GM23338 (cell line): ENCODE data around the gene LANCL3. TPM values are rescaled to one million over a fixed set of nuclear protein-coding genes. Genes with fewer than 3 reads are reported as not detected.

Experiments
- ATAC-seq: fragments of 200-7000 bp; cut with Tn5 transposase; 3 replicates; pipeline ENCODE4 v1.9.1; 2020
- DNase-seq: peaks from one replicate; pipeline ENCODE4 v3.0.0-alpha.2; 2015; ENCODE audit warnings: low spot score
- H2AFZ ChIP-seq: fragments of 200-600 bp; sonication (generic); 2 replicates; pipeline ENCODE4 v1.8.0; 2016; ENCODE audit warnings: antibody characterized with exemption, mild to moderate bottlenecking, moderate library complexity
- H3F3A ChIP-seq: fragments of 200-600 bp; sonication (generic); replicated peaks from 2 replicates; pipeline ENCODE4 v1.8.0; 2017; ENCODE audit warnings: antibody characterized with exemption, mixed run types, low read depth
- H3K27ac ChIP-seq: fragments of 200-600 bp; sonication (generic); 2 replicates; pipeline ENCODE4 v1.6.1; 2016; ENCODE audit warnings: low read depth
- H3K27me3 ChIP-seq: fragments of 200-600 bp; sonication (generic); 2 replicates; pipeline ENCODE4 v1.8.0; 2016; ENCODE audit warnings: mild to moderate bottlenecking, mixed run types, moderate library complexity; ENCODE audit not compliant: insufficient read depth
- H3K36me3 ChIP-seq: fragments of 200-600 bp; sonication (generic); 2 replicates; pipeline ENCODE4 v1.8.0; 2016; ENCODE audit warnings: mild to moderate bottlenecking; ENCODE audit not compliant: insufficient read depth
- H3K4me1 ChIP-seq: fragments of 200-600 bp; sonication (generic); 2 replicates; pipeline ENCODE4 v1.8.0; 2016; ENCODE audit warnings: mild to moderate bottlenecking, moderate library complexity; ENCODE audit not compliant: insufficient read depth
- H3K4me2 ChIP-seq: fragments of 200-600 bp; sonication (generic); 2 replicates; pipeline ENCODE4 v1.7.1; 2017; ENCODE audit warnings: mixed run types
- H3K4me3 ChIP-seq: fragments of 200-600 bp; sonication (generic); 2 replicates; pipeline ENCODE4 v1.6.1; 2016; ENCODE audit warnings: mixed run types
- H3K79me2 ChIP-seq: fragments of 200-600 bp; sonication (generic); replicated peaks from 2 replicates; pipeline ENCODE4 v1.8.0; 2017; ENCODE audit warnings: mild to moderate bottlenecking; ENCODE audit not compliant: insufficient read depth
- H3K9me2 ChIP-seq: fragments of 200-600 bp; sonication (generic); 2 replicates; pipeline ENCODE4 v1.8.0; 2017; ENCODE audit not compliant: insufficient read depth
- H4K20me1 ChIP-seq: fragments of 200-600 bp; sonication (generic); replicated peaks from 2 replicates; pipeline ENCODE4 v1.8.0; 2017; ENCODE audit warnings: mild to moderate bottlenecking; ENCODE audit not compliant: insufficient read depth
- H3K27ac Mint-ChIP-seq: 2 replicates; pipeline ENCODE4 v1.8.0; 2020; ENCODE audit warnings: inconsistent platforms, mild to moderate bottlenecking, moderate library complexity, mixed read lengths
- H3K27me3 Mint-ChIP-seq: 3 replicates; pipeline ENCODE4 v1.8.0; 2022; ENCODE audit warnings: low read depth, mild to moderate bottlenecking, moderate library complexity, mixed read lengths, inconsistent platforms; ENCODE audit not compliant: insufficient read depth, poor library complexity
- H3K36me3 Mint-ChIP-seq: 3 replicates; pipeline ENCODE4 v1.8.0; 2021; ENCODE audit warnings: low read depth, mild to moderate bottlenecking, inconsistent platforms, moderate library complexity, mixed read lengths
- H3K4me1 Mint-ChIP-seq: 3 replicates; pipeline ENCODE4 v1.8.0; 2020; ENCODE audit warnings: mild to moderate bottlenecking, inconsistent platforms, mixed read lengths
- H3K4me3 Mint-ChIP-seq: 3 replicates; pipeline ENCODE4 v1.8.0; 2021; ENCODE audit warnings: moderate library complexity, mild to moderate bottlenecking, inconsistent platforms, mixed read lengths
- H3K9me3 Mint-ChIP-seq: 3 replicates; pipeline ENCODE4 v1.8.0; 2020; ENCODE audit warnings: moderate library complexity, mild to moderate bottlenecking, inconsistent platforms, mixed read lengths
- CTCF ChIP-seq, 2 experiments: fragments of 200-600 bp in 1 of 2; sonication (generic) in 1 of 2; conservative IDR thresholded peaks; 2 replicates each; pipeline versions ENCODE4 v1.5.1 to v1.6.1; 2016 to 2017; ENCODE audit warnings: antibody characterized with exemption in 2 of 2, low read depth in 2 of 2, mild to moderate bottlenecking in 2 of 2, moderate library complexity in 1 of 2
- ETS1 ChIP-seq: IDR thresholded peaks from 2 replicates; pipeline ENCODE4 v1.6.1; 2016; ENCODE audit warnings: antibody characterized with exemption
- EZH2 ChIP-seq: fragments of 200-600 bp; sonication (generic); IDR thresholded peaks from one replicate; pipeline ENCODE4 v1.8.0; 2017; ENCODE audit warnings: antibody characterized with exemption, mild to moderate bottlenecking, low read depth; ENCODE audit not compliant: unreplicated experiment
- EZH2phosphoT487 ChIP-seq: fragments of 200-600 bp; sonication (generic); IDR thresholded peaks from one replicate; pipeline ENCODE4 v1.8.1; 2018; ENCODE audit warnings: antibody characterized with exemption; ENCODE audit not compliant: unreplicated experiment
- STAT1 ChIP-seq: IDR thresholded peaks from one replicate; pipeline ENCODE4 v1.6.1; 2016; ENCODE audit warnings: antibody characterized with exemption; ENCODE audit not compliant: unreplicated experiment
- ZNF462 ChIP-seq: fragments of 250-450 bp; sonication (Bioruptor Pico); IDR thresholded peaks from 2 replicates; pipeline ENCODE4 v1.5.0; 2020; ENCODE audit warnings: mild to moderate bottlenecking, moderate library complexity
- polyA plus RNA-seq: library from polyadenylated mRNA; unstranded; fragments of >200 nt; fragmentation: Nextera tagmentation; extraction: Ambion mirVana; gene quantifications from 2 replicates; pipeline ENCODE4 v1.2.1, GENCODE V29; 2016
- total RNA-seq: library from RNA; depleted of rRNA; stranded (reverse); fragments of >200 nt; shearing (Covaris generic); gene quantifications from 2 replicates; pipeline ENCODE4 v1.2.3, GENCODE V29; 2014

LANCL3 gene
- total and polyA plus RNA-seq, 2 experiments from 2014 or later = 0.11 to 1.8 TPM

- TF ChIP-seq ZNF462 (CRISPR knock-in tag) (no peak), EZH2phosphoT487 (no peak), EZH2 (no peak)
Observed at GRCh38 chrX:37717708-37718107, 146.2 kb downstream of the LANCL3 start (continued).

- Histone ChIP-seq H3K4me2 (no peak overlapping the region), H3K36me3 (no peaks in the 10 kb centered on the region), H3K27ac (no peak overlapping the region), H4K20me1 (no peaks in the 10 kb centered on the region), H3K4me1 (no peaks in the 10 kb centered on the region), H3F3A (no peaks in the 10 kb centered on the region), H3K79me2 (no peaks in the 10 kb centered on the region), H3K27me3 (no peaks in the 10 kb centered on the region), H2AFZ (no peak overlapping the region), H3K4me3 (no peak overlapping the region), H3K9me2 (no peaks in the 10 kb centered on the region)
- ATAC-seq (no peak), DNase-seq (no peak)
- no peaks in the 10 kb centered on the region for H3K4me1 Mint-ChIP-seq
- H3K9me3 Mint-ChIP-seq = peaks cover 4% of the 10 kb centered on the region; the same call in 1 of the 3 replicates
- H3K27ac Mint-ChIP-seq = no peak overlapping the region
- no peaks in the 10 kb centered on the region for H3K27me3 Mint-ChIP-seq
- H3K36me3 Mint-ChIP-seq = no peaks in the 10 kb centered on the region
- no peak for TF ChIP-seq CTCF (conservative IDR thresholded peaks at IDR 0.05; ENCODE audit: low read depth in 2 of 2)
- no peak for TF ChIP-seq ETS1
- no peak for TF ChIP-seq STAT1
- no peak overlapping the region for H3K4me3 Mint-ChIP-seq
Observed at GRCh38 chrX:37722595-37722994, 151.1 kb downstream of the LANCL3 start.
